GM10266 (cell line): ENCODE measurements around the gene TRMO.
"Not testable (repeated sequence)": the region's sequence is repeated elsewhere in the genome, so short reads cannot be mapped to it uniquely, and the experiment has no call there.

ENCODE experiments used
- DNase-seq: peaks from one replicate; pipeline ENCODE4 v3.0.0; 2012; ENCODE audit errors: extremely low spot score
- TF ChIP-seq, protein P1 (sequence below): IDR thresholded peaks from 2 replicates; pipeline ENCODE4 v1.5.1; 2012; ENCODE audit warnings: mild to moderate bottlenecking, low read depth; ENCODE audit not compliant: control insufficient read depth, insufficient read depth; ENCODE audit errors: missing control alignments

Gene TRMO

GRCh38 chr9:97962136-97962535 is 39.8 kb upstream of the TRMO start:
- no peak for DNase-seq
- TF ChIP-seq, protein P1, sequence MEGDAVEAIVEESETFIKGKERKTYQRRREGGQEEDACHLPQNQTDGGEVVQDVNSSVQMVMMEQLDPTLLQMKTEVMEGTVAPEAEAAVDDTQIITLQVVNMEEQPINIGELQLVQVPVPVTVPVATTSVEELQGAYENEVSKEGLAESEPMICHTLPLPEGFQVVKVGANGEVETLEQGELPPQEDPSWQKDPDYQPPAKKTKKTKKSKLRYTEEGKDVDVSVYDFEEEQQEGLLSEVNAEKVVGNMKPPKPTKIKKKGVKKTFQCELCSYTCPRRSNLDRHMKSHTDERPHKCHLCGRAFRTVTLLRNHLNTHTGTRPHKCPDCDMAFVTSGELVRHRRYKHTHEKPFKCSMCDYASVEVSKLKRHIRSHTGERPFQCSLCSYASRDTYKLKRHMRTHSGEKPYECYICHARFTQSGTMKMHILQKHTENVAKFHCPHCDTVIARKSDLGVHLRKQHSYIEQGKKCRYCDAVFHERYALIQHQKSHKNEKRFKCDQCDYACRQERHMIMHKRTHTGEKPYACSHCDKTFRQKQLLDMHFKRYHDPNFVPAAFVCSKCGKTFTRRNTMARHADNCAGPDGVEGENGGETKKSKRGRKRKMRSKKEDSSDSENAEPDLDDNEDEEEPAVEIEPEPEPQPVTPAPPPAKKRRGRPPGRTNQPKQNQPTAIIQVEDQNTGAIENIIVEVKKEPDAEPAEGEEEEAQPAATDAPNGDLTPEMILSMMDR, result no peak

- no peak for DNase-seq
- TF ChIP-seq, protein P1, result no peak
These were observed 39.1 kb upstream of the TRMO start for GRCh38 chr9:97961361-97961760.

DNA sequence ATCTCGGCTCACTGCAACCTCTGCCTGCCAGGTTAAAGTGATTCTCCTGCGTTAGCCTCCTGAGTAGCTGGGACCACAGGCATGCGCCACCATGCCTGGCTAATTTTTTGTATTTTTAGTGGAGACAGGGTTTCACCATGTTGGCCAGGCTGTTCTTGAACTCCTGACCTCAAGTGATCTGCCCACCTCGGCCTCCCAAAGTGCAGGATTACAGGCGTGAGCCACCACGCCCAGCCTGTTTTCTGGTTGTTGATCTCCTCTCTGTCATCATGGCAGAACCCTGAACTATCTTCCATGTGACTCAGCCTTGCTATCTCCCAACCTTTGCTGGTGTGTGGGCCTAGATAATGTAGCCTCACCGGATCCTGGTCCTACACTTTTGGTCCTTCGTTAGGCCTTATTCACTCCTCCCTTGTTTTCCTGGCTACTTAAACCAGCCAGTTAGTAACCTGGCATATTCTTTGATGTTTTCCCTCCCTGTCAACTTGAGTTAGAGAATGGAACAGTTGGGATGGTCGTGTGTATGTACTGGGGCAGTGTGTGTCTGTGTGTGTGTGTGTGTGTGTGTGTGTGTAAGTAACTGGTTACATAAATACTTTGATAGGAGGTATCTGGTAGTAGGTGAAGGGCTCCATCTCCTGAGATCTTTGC is 38.5 kb upstream of the TRMO start:
- DNase-seq, result not testable (repeated sequence)

- TF ChIP-seq, protein P1, result no peak
- DNase-seq, result no peak
These were observed 37.3 kb upstream of the TRMO start for GRCh38 chr9:97959585-97959984.

- TF ChIP-seq, protein P1, result no peak
- no peak for DNase-seq
These were observed 36.7 kb upstream of the TRMO start for GRCh38 chr9:97958812-97959511.

GRCh38 chr9:97956331-97956730 is 34.0 kb upstream of the TRMO start:
- TF ChIP-seq, protein P1, result no peak
- no peak for DNase-seq

DNA sequence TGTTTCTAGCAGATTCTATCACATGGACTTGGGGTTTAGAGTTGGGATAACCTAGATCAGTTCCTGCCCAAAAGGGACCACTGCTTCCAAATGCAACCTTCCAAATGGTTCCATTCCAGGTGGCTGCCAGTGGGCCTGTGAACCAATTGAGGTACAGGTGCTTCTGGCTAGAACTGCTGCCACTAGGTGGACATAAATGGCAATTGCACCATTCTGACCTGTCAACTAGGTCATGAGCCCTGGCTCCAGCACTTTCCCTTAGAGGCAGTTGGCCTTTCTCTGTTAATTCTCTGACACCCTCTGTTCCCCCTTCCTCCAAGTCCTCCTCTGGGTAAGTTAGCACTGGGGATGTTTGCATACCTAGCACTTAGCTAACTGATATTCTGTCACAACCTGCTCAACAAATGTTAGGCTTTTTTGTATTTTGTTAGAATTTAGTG is 32.3 kb upstream of the TRMO start:
- TF ChIP-seq, protein P1, result peak; percentile 71
- peak; percentile 67 for DNase-seq

- DNase-seq, result not testable (repeated sequence)
These were observed 28.6 kb upstream of the TRMO start for GRCh38 chr9:97950873-97951272.

DNA sequence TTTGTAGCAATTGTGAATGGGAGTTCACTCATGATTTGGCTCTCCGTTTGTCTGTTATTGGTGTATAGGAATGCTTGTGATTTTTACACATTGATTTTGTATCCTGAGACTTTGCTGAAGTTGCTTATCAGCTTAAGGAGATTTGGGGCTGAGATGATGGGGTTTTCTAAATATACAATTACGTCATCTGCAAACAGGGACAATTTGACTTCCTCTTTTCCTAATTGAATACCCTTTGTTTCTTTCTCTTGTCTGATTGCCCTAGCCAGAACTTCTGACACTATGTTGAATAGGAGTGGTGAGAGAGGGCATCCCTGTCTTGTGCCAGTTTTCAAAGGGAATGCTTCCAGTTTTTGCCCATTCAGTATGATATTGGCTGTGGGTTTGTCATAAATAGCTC is 24.8 kb upstream of the TRMO start:
- not testable (repeated sequence) for DNase-seq

- not testable (repeated sequence) for DNase-seq
These were observed 23.2 kb upstream of the TRMO start for GRCh38 chr9:97945470-97945869.
